Tibial nerve (tissue), 3 donors: ENCODE measurements around the gene ZFYVE1.

Experiments
- POLR2A ChIP-seq, 2 donors: fragments of 450-650 bp; IDR thresholded peaks; one replicate each; pipeline ENCODE4 v1.6.1; 2017; ENCODE audit warnings: antibody characterized with exemption in 2 of 2, mild to moderate bottlenecking in 2 of 2, moderate library complexity in 2 of 2
- TF ChIP-seq, protein P1 (sequence below), 5 experiments: fragments of 200-600 bp in 3 of 5; fragments of 450-650 bp in 2 of 5; sonication (generic) in 3 of 5; IDR thresholded peaks; one replicate each; pipeline ENCODE4 v1.5.1; 2016 to 2019; ENCODE audit warnings: antibody characterized with exemption in 5 of 5, mild to moderate bottlenecking in 3 of 5, moderate library complexity in 2 of 5

- TF ChIP-seq POLR2A (IDR thresholded peaks at IDR 0.05) = no peak
- TF ChIP-seq, protein P1, sequence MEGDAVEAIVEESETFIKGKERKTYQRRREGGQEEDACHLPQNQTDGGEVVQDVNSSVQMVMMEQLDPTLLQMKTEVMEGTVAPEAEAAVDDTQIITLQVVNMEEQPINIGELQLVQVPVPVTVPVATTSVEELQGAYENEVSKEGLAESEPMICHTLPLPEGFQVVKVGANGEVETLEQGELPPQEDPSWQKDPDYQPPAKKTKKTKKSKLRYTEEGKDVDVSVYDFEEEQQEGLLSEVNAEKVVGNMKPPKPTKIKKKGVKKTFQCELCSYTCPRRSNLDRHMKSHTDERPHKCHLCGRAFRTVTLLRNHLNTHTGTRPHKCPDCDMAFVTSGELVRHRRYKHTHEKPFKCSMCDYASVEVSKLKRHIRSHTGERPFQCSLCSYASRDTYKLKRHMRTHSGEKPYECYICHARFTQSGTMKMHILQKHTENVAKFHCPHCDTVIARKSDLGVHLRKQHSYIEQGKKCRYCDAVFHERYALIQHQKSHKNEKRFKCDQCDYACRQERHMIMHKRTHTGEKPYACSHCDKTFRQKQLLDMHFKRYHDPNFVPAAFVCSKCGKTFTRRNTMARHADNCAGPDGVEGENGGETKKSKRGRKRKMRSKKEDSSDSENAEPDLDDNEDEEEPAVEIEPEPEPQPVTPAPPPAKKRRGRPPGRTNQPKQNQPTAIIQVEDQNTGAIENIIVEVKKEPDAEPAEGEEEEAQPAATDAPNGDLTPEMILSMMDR (IDR thresholded peaks at IDR 0.05) = no peak
These were observed 36.7 kb downstream of the ZFYVE1 start for GRCh38 chr14:72990171-72990570.
